Activated B cell treated with CpG ODN at 0.5 μM for 24 hours (primary cell): Measurements from ENCODE around the gene ACSS3. TPM values are rescaled to one million over a fixed set of nuclear protein-coding genes. Genes with fewer than 3 reads are reported as not detected.

Experiments
- ATAC-seq: fragments of 200-7000 bp; cut with Tn5 transposase; one replicate; pipeline ENCODE4 v1.10.0; 2021; ENCODE audit warnings: low read depth, mild to moderate bottlenecking, moderate library complexity
- CTCF ChIA-PET: fragments of 350-600 bp; sonication (Branson Sonifier 250); formaldehyde crosslinking; loops from one replicate; lab custom pipeline; 2021; ENCODE audit warnings: antibody characterized with exemption; lab: Charles Lee
- POLR2A ChIA-PET: fragments of 350-600 bp; sonication (Branson Sonifier 250); formaldehyde crosslinking; loops from one replicate; lab custom pipeline; 2021; ENCODE audit warnings: antibody characterized with exemption; lab: Charles Lee
- DNase-seq: peaks from one replicate; pipeline ENCODE4 v3.0.0; 2022
- H3K27ac Mint-ChIP-seq: one replicate; pipeline ENCODE4 v1.8.0; 2020; ENCODE audit warnings: mixed read lengths
- H3K27me3 Mint-ChIP-seq: one replicate; pipeline ENCODE4 v1.8.0; 2021; ENCODE audit warnings: mixed read lengths
- H3K36me3 Mint-ChIP-seq: one replicate; pipeline ENCODE4 v1.8.0; 2021; ENCODE audit warnings: low read depth, mixed read lengths
- H3K4me1 Mint-ChIP-seq: one replicate; pipeline ENCODE4 v1.8.0; 2021; ENCODE audit warnings: mixed read lengths
- H3K4me3 Mint-ChIP-seq: one replicate; pipeline ENCODE4 v1.8.0; 2020; ENCODE audit warnings: mild to moderate bottlenecking, mixed read lengths
- H3K9me3 Mint-ChIP-seq: one replicate; pipeline ENCODE4 v1.8.0; 2020; ENCODE audit warnings: mixed read lengths
- intact Hi-C: fragments of 100-400 bp; cut with micrococcal nuclease; formaldehyde crosslinking; loops from one replicate; pipeline ENCODE4 v1.15.1; 2024
- total RNA-seq: library from RNA; stranded (reverse); gene quantifications from 2 replicates; pipeline ENCODE4 v1.2.3, GENCODE V29; 2022
- TF ChIP-seq, protein P1 (sequence below): fragments of 200-600 bp; IDR thresholded peaks from one replicate; pipeline ENCODE4 v1.8.0; 2022; ENCODE audit warnings: antibody characterized with exemption, mild to moderate bottlenecking

The ACSS3 gene
- total RNA-seq, 1 donor from 2014 or later = not detected

DNA sequence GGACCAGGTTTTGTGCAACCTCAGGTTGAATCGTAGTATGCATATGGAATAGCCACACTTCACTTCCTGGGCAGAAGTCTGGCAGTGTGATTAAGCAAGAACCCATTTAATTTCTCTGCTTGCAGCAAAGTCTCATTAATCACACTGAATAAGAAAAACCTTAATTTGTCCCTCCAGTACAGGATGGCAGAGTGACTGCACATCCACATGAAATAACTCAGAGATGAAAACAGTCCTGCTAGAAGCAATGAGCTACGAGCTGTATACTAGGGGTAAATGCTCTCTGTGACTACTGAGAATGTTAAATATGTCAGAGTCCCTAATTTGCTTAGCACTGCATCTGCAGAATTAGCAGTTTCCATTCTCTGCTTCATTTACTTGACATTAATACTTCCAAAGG is 88.9 kb downstream of the ACSS3 start:
- DNase-seq (no peak), ATAC-seq (no peak)
- H3K4me3 Mint-ChIP-seq = no peak overlapping the region
- no peaks in the 10 kb centered on the region for H3K36me3 Mint-ChIP-seq
- CTCF ChIA-PET = no interaction called here
- POLR2A ChIA-PET = no interaction called here
- TF ChIP-seq, protein P1, sequence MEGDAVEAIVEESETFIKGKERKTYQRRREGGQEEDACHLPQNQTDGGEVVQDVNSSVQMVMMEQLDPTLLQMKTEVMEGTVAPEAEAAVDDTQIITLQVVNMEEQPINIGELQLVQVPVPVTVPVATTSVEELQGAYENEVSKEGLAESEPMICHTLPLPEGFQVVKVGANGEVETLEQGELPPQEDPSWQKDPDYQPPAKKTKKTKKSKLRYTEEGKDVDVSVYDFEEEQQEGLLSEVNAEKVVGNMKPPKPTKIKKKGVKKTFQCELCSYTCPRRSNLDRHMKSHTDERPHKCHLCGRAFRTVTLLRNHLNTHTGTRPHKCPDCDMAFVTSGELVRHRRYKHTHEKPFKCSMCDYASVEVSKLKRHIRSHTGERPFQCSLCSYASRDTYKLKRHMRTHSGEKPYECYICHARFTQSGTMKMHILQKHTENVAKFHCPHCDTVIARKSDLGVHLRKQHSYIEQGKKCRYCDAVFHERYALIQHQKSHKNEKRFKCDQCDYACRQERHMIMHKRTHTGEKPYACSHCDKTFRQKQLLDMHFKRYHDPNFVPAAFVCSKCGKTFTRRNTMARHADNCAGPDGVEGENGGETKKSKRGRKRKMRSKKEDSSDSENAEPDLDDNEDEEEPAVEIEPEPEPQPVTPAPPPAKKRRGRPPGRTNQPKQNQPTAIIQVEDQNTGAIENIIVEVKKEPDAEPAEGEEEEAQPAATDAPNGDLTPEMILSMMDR = no peak
- H3K27me3 Mint-ChIP-seq = no peaks in the 10 kb centered on the region
- H3K9me3 Mint-ChIP-seq = no peaks in the 10 kb centered on the region
- H3K4me1 Mint-ChIP-seq = no peaks in the 10 kb centered on the region
- H3K27ac Mint-ChIP-seq = no peak overlapping the region
- intact Hi-C loops = no loop called here

DNA sequence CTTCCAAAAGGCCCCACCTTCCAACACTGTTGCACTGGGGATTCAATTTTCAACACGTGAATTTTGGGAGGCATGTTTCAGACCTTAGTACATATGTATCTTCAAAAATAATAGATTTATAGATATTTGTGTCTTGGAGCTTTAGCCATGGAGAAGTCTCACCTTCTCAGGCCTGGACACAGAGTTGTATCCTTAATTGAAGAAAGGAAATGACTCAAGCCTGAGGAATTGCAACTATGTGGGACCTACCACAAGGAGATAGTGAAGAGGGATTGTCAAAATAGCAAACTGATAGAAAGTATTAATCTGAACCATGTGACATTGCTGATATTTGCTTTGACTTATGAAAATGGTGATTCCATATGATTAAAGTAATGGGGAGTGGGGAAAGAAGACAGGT is 89.8 kb downstream of the ACSS3 start:
- no peaks in the 10 kb centered on the region for H3K9me3 Mint-ChIP-seq
- no peaks in the 10 kb centered on the region for H3K36me3 Mint-ChIP-seq
- no peaks in the 10 kb centered on the region for H3K4me1 Mint-ChIP-seq
- TF ChIP-seq, protein P1 = no peak
- ChIA-PET POLR2A (no interaction called here), CTCF (no interaction called here)
- H3K4me3 Mint-ChIP-seq = no peak overlapping the region
- no peak for ATAC-seq
- intact Hi-C loops = no loop called here
- H3K27ac Mint-ChIP-seq = no peak overlapping the region
- no peak for DNase-seq
- H3K27me3 Mint-ChIP-seq = no peaks in the 10 kb centered on the region

DNA sequence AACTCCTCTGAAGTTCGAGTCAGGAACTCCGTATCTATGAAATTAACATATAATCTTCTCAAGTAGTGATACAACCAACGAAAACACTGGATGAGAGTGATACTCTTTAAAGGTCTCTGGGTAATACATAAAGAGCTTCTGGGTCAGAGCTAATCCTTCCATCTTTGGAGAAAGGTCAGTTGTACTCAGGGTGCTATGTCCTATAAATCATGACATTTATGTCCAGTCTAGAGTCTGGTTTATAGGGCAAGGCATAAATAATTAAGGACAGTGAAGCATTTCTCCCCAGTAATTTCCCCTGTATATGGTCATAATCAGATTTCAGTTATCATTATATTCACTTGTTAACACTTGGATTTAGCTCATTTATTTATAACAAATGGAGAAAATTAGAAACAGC is 90.6 kb downstream of the ACSS3 start:
- ChIA-PET CTCF (no interaction called here), POLR2A (no interaction called here)
- no peaks in the 10 kb centered on the region for H3K4me1 Mint-ChIP-seq
- intact Hi-C loops = no loop called here
- no peaks in the 10 kb centered on the region for H3K36me3 Mint-ChIP-seq
- TF ChIP-seq, protein P1 = no peak
- H3K27me3 Mint-ChIP-seq = no peaks in the 10 kb centered on the region
- no peaks in the 10 kb centered on the region for H3K9me3 Mint-ChIP-seq
- DNase-seq = no peak
- H3K4me3 Mint-ChIP-seq = no peak overlapping the region
- no peak overlapping the region for H3K27ac Mint-ChIP-seq
- no peak for ATAC-seq

DNA sequence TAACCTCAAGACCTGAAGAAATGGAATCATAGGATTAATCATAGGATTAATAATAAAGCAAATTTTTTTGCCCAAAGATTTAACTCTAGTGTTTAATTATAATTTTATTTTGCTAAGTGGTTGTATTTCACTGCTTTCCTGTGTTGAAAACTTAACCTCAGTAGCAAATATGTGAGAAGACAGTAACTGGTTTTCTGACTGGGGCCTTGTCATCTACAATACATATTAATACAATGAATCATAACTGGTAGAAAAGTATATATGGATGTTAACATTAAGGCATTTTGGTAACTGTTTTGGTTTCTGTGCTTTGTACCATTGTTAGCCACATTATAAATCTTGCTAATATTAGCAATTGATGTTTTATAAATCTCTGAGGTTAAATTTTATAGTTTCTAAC is 92.2 kb downstream of the ACSS3 start:
- intact Hi-C loops = no loop called here
- ChIA-PET POLR2A (no interaction called here), CTCF (no interaction called here)
- no peak for DNase-seq
- no peaks in the 10 kb centered on the region for H3K27me3 Mint-ChIP-seq
- no peak overlapping the region for H3K4me3 Mint-ChIP-seq
- no peaks in the 10 kb centered on the region for H3K9me3 Mint-ChIP-seq
- no peak overlapping the region for H3K27ac Mint-ChIP-seq
- ATAC-seq = no peak
- H3K4me1 Mint-ChIP-seq = no peaks in the 10 kb centered on the region
- H3K36me3 Mint-ChIP-seq = no peaks in the 10 kb centered on the region
- TF ChIP-seq, protein P1 = no peak

DNA sequence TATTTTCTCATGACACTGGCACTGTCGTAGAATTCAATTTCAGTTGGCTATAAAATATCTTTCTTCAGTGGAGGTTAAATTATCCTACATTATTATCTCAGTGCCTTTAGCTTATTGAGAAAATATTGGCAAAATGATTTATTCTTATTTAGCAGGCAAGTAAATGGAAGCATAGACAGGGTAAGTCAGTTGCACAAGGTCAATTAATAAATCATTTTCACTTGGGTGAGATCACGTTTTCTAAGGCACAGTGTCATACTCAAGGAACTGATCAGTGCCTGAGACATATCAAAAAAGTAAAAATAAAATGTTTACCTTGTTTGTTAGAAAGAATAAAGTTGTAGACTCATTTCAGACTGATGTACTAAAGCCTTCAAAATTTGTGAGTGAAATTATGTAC is 95.0 kb downstream of the ACSS3 start:
- DNase-seq (no peak), ATAC-seq (no peak)

More for the DNA sequence above, 95.0 kb downstream of the ACSS3 start:
- intact Hi-C loops = no loop called here
- TF ChIP-seq, protein P1 = no peak
- ChIA-PET POLR2A (no interaction called here), CTCF (no interaction called here)
- H3K4me3 Mint-ChIP-seq = no peak overlapping the region
- H3K27me3 Mint-ChIP-seq = no peaks in the 10 kb centered on the region
- H3K9me3 Mint-ChIP-seq = peaks cover 5% of the 10 kb centered on the region
- H3K27ac Mint-ChIP-seq = no peak overlapping the region
- no peaks in the 10 kb centered on the region for H3K36me3 Mint-ChIP-seq
- H3K4me1 Mint-ChIP-seq = no peaks in the 10 kb centered on the region
